NCI-H82 treated with DMSO at 0.1 percent for 48 hours (cell line): ENCODE data around the gene ZNF385A.

ENCODE experiments used
- DNase-seq: peaks from one replicate; lab custom pipeline; 2025; ENCODE audit not compliant: unreplicated experiment; lab: John Stamatoyannopoulos, UW

The ZNF385A gene, protein sequence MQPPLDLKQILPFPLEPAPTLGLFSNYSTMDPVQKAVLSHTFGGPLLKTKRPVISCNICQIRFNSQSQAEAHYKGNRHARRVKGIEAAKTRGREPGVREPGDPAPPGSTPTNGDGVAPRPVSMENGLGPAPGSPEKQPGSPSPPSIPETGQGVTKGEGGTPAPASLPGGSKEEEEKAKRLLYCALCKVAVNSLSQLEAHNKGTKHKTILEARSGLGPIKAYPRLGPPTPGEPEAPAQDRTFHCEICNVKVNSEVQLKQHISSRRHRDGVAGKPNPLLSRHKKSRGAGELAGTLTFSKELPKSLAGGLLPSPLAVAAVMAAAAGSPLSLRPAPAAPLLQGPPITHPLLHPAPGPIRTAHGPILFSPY

GRCh38 chr12:54384591-54385041 is at the start of gene ZNF385A:
TSS of gene ZNF385A (minus strand) at chr12:54384733. CDS start at chr12:54384514, 219 bp downstream.
- no peak for DNase-seq

DNA sequence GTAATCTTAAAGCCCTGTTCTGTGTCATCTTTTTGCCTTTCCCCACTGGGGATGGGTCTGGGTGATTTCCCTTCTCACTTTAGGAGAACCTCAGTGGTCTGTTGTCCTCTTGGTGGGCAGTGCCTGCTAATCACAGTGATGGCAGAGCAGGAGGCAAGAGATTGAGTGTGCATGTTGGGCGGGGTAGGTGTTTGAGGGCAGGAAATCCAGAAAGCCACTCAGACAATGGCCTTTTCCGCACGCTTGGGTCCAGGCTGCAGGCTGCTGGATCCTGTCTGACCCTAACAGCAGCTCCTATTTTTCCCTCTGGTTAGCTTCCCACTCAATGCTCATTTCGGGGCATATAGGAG is 48.3 kb upstream of the ZNF385A start:
- no peak for DNase-seq

DNA sequence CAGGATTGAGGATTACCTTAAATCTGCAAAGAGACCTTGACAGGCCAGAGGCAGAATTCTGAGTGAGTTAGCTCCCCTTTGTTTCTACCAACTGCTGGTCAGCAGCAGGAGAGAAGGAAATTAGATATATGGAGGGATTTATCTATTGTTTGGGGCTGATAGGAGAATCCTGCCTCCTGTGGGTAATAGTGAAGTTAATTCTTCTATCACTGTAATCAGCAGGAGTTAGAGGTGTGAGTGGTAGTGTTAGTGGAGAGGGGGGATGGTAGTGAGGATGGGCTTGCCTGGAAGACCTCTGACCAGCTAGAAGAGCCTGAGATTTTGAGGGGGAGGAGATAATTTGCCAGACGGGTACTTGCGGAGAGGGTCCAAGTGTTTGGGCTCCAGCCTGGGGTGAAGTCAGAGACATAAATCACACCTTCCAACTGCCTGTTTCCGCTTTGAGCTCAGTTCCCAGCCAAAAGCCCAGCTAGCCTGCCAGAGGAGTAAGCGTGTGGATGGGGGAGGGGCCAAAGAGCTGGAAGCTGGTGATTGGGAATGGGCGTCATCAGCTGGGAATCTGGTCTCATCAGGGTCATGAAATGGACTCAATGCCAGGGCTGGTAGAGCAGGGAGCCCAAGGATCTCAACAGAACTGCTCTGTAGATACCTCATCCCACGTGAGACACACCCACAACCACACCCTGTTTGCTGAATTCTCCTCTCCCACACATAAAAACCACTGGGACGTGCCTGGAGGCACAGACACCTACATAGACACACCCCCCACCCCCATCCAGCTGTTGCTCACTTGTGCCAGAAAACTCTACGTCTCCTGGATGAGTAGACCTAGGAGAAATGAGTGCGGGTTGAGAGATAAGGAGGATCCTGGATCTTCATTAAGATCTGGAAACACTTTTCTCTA is 47.6 kb upstream of the ZNF385A start:
- DNase-seq = no peak

DNA sequence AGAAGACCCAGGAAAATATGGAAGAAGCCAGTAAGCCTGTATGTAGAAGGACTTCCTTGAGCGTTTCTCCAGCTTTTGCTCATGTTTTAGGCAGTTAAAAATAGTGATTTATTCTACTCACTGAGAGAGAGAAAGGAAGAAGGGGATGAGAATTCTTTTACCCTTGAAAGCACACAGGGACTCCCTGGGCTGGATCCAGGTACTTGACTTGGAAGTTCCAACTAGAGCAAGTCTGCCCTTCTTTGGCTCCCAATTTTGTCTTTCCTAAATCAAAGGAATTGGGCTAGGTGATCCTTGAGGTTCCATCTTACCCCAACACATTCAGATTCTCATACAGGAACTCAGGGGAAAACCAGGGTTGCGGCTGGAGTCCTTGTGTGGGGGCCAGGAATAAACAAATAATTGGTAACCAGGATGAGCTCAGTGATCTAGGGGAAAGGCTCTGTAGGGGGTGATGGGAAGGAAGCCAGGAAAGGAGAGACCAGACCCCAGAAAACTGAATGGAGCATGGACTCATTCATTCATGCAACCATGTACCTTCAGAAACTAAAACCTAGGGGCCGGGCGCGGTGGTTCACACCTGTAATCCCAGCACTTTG is 46.0 kb upstream of the ZNF385A start:
- DNase-seq = no peak

DNA sequence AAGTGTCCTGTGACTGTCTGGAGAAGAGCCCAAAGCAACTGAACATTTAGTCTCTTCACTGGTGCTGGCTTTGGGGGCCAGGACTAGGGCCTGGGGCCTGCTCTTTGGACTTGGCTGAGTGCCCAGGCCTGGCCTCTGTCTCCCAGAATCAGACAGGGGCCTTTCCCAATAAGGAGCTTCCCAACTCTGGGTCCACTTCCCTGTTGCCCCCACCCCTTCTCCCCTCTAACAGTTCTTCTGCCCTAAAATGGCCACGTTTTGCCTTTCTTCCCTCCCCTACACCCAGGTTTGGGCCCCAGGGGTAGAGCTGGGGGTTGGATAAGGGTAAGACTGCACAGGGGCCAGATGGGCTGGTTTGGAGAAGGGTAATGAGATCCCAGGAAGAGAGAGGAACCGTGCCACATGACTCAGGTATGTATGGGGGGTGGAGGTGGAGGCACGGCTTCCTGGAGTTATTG is 44.5 kb upstream of the ZNF385A start:
- DNase-seq = no peak

DNA sequence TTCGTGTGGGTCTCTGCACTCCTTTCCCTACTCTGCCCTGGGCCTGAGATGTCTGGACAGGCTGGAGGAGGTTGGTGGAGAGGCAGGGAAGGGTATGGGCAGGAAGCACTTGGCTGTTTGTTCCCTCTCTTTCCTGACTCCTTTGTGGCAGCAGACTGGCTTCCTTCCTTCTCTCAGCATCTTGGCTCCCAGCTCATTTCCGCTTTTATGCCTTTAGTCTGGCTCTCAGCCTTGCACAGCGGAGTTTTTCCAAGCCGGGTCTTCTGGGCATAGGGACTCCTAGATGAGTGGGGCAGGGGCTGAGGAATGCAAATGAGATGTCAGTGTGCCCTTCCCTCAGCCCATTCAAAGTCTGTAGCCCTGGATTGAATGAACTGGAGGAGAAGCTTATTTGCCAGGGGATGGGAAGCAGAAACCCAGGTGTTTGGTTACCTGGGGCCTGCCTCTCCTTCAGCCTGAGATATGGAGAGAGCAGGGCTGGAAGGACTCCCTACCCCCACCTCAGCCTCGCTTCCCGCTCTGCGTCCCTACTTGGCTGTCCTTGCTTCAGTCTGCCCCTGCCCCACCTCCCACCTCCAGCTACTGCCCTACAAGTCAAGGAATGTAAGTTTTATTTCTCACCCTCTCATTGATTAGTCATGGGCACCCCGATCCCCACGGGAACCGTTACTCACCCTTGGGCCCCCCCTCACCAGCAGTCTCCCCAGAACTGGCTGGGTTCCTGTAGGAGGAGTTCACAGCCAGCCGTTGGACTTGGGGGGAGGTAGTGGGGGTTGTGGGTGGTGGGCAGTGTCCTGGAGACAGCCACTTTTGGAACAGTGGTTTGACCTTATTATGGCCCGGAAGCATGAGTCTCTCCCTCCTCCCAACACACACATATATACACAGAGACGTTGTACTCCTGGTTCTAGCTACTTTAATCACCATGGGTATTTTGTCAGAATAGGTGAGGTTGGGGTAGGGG is 43.8 kb upstream of the ZNF385A start:
- no peak for DNase-seq

DNA sequence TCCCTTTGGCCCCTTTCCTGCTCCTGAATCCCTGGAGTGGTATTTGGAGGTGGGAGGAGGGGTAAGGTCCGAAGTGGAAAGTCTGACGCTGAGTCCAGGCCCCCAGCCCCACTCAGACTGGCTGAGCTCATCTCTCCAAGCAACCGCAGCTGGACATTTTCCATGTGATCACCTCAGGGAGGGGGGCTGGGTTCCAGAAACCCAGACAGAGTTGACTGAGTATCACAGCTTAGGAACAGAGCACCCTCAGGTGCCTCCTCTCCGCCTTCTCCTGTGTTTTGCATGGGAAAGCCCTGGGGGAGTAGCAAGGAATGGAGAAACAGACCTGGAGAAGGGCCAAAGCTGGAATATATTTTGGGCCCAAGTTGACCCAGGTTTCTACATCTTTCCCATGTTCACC is 42.6 kb upstream of the ZNF385A start:
- no peak for DNase-seq

- no peak for DNase-seq
These were observed 42.2 kb upstream of the ZNF385A start for GRCh38 chr12:54426690-54427089.

- no peak for DNase-seq
These were observed 41.2 kb upstream of the ZNF385A start for GRCh38 chr12:54425702-54426101.

GRCh38 chr12:54424224-54424623 is 39.7 kb upstream of the ZNF385A start:
- DNase-seq = no peak

DNA sequence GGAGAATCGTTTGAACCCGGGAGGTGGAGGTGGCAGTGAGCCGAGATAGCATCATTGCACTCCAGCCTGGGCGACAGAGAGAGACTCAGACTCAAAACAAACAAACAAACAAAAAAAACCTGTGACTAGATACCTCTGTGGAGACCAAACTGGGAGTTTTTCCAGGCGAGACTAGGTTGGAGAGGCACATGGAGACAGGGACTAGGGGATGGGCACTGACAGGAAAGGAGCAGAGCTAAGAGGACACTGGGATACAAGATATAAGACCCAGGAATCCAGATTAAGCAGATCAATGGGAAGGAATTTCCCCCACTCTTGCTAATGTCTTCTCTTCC is 39.2 kb upstream of the ZNF385A start:
- DNase-seq = no peak

- DNase-seq = no peak
These were observed 37.3 kb upstream of the ZNF385A start for GRCh38 chr12:54421879-54422250.

DNA sequence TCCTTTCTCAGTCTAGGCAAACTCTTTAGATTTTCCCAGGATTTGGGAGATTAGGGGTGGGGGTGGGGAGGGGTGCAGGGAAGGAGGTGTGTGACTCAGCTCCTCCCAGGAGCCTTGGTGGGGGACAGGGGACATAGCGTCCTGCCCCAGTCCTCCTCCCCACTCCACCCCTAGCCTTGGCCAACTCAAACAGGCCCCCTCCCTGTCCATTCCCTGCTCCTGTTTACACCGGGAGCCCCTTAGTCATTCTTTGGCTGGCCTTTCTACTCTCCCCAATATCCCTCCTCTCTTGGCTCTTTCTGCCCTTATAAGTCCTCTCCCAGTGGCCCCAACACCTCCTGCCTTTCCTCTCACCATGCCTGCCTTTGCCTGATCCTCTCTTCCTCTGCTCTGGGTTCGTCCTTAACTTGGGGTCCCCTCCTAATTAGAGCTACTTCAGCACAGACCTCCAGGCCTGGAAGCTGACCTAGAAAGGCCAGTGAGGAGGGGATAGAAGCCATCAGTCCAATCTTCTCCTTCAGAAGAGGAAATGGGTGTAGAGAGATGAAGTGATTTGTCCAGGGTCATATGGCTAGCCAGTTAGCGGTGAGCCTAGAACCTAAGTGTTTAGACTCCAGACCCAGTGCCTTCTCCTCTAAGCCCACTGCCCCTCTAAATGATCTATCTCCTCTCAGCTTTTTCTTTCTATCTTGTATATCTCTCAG is 36.8 kb upstream of the ZNF385A start:
- no peak for DNase-seq

GRCh38 chr12:54420766-54421144 is 36.2 kb upstream of the ZNF385A start:
- no peak for DNase-seq

DNA sequence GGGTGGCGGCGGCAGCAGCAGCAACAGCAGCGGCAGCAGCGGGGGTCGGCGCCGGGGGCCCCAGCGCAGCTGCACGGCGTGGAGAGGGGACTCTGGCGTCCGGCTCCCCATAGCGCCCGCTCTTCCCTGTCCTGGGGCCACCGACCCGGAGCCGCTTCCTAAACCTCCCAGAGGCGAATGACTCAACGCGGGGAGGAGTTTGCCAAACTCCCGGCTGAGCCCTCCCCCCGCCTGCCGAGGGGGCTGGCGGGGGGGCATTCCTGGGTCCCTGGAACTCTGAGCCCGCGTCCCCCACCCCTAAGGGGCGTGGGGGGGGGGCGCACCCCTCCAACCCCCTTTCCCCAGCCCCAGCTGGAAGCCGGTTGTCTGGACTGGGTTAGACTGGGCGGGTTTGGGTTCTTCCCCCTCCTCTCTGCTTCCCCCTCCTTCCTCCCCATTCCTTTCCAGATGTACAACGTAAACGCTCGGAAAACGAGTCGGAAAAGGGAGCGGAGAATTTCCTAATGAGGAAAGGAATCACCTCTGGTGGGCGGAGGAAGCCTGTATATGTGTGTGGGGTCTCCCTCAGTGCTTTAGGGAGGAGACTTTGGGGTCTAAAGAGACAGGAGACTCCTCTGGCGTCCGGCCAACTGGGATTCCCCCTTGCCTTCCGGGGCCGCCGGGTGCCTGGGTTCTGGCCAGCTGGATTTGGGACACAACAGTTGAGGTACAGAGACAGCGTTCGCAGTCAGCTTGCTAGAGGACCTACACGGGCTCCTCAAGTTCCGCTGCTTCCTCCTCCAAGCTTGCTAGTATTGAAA is 34.8 kb upstream of the ZNF385A start, which contains the start of gene ITGA5:
TSS of gene ITGA5 (minus strand) at position 179 of the 800 bp plus-strand sequence. CDS start at position 111, 68 bp downstream.
- no peak for DNase-seq

DNA sequence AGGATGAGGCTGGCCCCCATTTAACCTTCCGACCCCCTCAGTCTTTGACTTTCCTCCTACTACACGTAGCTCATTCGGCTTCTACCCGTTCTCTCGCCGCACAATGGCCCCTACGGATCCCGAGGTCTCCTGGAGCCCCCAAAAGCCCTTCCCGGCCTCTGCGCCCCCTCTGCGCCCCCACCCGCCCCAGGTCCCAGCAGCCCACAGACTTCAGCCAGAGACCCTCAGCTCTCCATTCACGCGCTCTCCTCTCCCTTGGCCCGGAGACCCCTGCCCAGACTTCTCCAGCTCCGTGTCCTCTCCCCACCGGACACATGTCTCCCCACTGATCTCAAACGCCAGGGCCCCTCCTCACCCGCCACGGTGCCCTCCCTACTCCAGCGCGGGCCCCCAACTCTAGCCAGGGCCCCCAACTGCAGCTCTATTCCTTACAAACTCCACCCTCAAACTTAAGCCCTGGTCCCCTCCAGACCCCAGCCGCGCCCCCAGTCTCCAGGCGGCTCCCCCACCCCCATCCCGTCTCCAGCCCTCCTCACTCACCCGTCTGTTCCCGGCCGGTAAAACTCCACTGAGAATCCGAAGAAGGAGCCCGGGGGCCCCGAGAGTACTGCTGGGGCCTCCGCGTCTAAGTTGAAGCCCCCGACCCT is 34.0 kb upstream of the ZNF385A start:
- no peak for DNase-seq

GRCh38 chr12:54417712-54418440 is 33.3 kb upstream of the ZNF385A start:
- DNase-seq = no peak
